K562 (cell line): Measurements from ENCODE around the gene AMZ2. TPM values are rescaled to one million over a fixed set of nuclear protein-coding genes. Genes with fewer than 3 reads are reported as not detected.

ENCODE experiments used
- EZH2 ChIP-seq: IDR thresholded peaks from 2 replicates; pipeline ENCODE4 v1.6.1; 2012; ENCODE audit warnings: low read depth, mild to moderate bottlenecking, inconsistent platforms, low read length, borderline replicate concordance
- MBD2 ChIP-seq: sonication (generic); IDR thresholded peaks from 2 replicates; pipeline ENCODE4 v1.6.1; 2016; ENCODE audit warnings: low read depth, borderline replicate concordance
- NEUROD1 ChIP-seq: fragments of 150-350 bp; IDR thresholded peaks from 2 replicates; pipeline ENCODE4 v1.6.1; 2014; ENCODE audit warnings: borderline replicate concordance, low read length, low read depth; ENCODE audit not compliant: partially characterized antibody
- NFIX ChIP-seq: fragments of 250-450 bp; sonication (Bioruptor Pico); IDR thresholded peaks from 2 replicates; pipeline ENCODE4 v1.4.0; 2020; ENCODE audit warnings: low read depth, mild to moderate bottlenecking, moderate library complexity
- POLR2A ChIP-seq: fragments of 450-650 bp; conservative IDR thresholded peaks from 2 replicates; pipeline ENCODE4 v1.6.1; 2016
- RB1 ChIP-seq: fragments of 450-650 bp; IDR thresholded peaks from 2 replicates; pipeline ENCODE4 v1.6.1; 2017; ENCODE audit warnings: low read depth, mild to moderate bottlenecking
- SMAD4 ChIP-seq: fragments of 250-450 bp; sonication (Bioruptor Pico); conservative IDR thresholded peaks from 2 replicates; pipeline ENCODE4 v1.8.0; 2021; ENCODE audit warnings: inconsistent platforms, mild to moderate bottlenecking, moderate library complexity
- SRSF7 ChIP-seq: fragments of 200-400 bp; formaldehyde crosslinking; optimal IDR thresholded peaks from 2 replicates; pipeline ENCODE3; 2017; ENCODE audit warnings: mild to moderate bottlenecking, low read depth, low read length
- TCF15 ChIP-seq: fragments of 250-450 bp; sonication (Bioruptor Pico); IDR thresholded peaks from 2 replicates; pipeline ENCODE4 v1.8.0; 2022; ENCODE audit warnings: moderate library complexity, mild to moderate bottlenecking, inconsistent platforms
- TFE3 ChIP-seq: fragments of 450-650 bp; formaldehyde crosslinking; IDR thresholded peaks from 2 replicates; pipeline ENCODE4 v1.4.0; 2020; ENCODE audit warnings: mild to moderate bottlenecking, mixed read lengths
- ZNF217 ChIP-seq: sonication (generic); formaldehyde crosslinking; IDR thresholded peaks from 2 replicates; pipeline ENCODE4 v1.8.0; 2022; ENCODE audit warnings: mild to moderate bottlenecking, missing genetic modification reagents
- ZNF740 ChIP-seq, 3 experiments: fragments of 200-800 bp in 1 of 3; sonication (Bioruptor generic) in 1 of 3; sonication (generic) in 1 of 3; formaldehyde crosslinking in 1 of 3; IDR thresholded peaks; 2 replicates each; pipeline versions ENCODE4 v1.6.1 to v1.8.0; 2016 to 2022; ENCODE audit warnings: mild to moderate bottlenecking in 2 of 3, missing compliant biosample characterization in 2 of 3, missing genetic modification characterization in 2 of 3, missing genetic modification reagents in 1 of 3
- polyA plus RNA-seq, 8 experiments: library from polyadenylated mRNA; depleted of rRNA in 4 of 8; stranded (reverse) in 5 of 8; unstranded in 3 of 8; fragments of >200 nt; fragmentation: Nextera tagmentation in 2 of 8; fragmentation: Illumina TruSeq in 1 of 8; extraction: Ambion mirVana in 2 of 8; extraction: Trizol in 1 of 8; gene quantifications; 2 replicates each; pipeline versions ENCODE4 v1.2.1 to v1.2.3, GENCODE V29; 2011 to 2014; ENCODE audit warnings: inconsistent platforms in 1 of 8, missing spikeins in 1 of 8
- total RNA-seq, 7 experiments: library from RNA; depleted of rRNA in 6 of 7; stranded (reverse); fragments of >200 nt in 6 of 7; fragmentation: Illumina TruSeq in 2 of 7; extraction: Trizol in 2 of 7; gene quantifications; 2 replicates each; pipeline versions ENCODE4 v1.2.1 to v1.2.3, GENCODE V29; 2011 to 2021; ENCODE audit warnings: low replicate concordance in 1 of 7
- TF ChIP-seq, protein P1 (sequence below): fragments of 250-450 bp; sonication (Bioruptor Pico); IDR thresholded peaks from 2 replicates; pipeline ENCODE4 v1.5.0; 2022; ENCODE audit warnings: mild to moderate bottlenecking
- TF ChIP-seq, protein P2 (sequence below): sonication (generic); formaldehyde crosslinking; IDR thresholded peaks from 2 replicates; pipeline ENCODE4 v1.8.0; 2023; ENCODE audit warnings: mild to moderate bottlenecking, missing genetic modification reagents
- TF ChIP-seq, protein P3 (sequence below): sonication (generic); formaldehyde crosslinking; IDR thresholded peaks from 2 replicates; pipeline ENCODE4 v1.8.0; 2022; ENCODE audit warnings: missing genetic modification reagents, mild to moderate bottlenecking, borderline replicate concordance

Gene AMZ2
- total and polyA plus RNA-seq, 9 of the 15 experiments (the other 6 are each of a cell fraction or from before 2014, with no cell fraction given) = 22.6 to 92.2 (median 52.6) TPM

GRCh38 chr17:68205251-68205807 is 42.5 kb upstream of the AMZ2 start (continued):
- TF ChIP-seq, protein P1, sequence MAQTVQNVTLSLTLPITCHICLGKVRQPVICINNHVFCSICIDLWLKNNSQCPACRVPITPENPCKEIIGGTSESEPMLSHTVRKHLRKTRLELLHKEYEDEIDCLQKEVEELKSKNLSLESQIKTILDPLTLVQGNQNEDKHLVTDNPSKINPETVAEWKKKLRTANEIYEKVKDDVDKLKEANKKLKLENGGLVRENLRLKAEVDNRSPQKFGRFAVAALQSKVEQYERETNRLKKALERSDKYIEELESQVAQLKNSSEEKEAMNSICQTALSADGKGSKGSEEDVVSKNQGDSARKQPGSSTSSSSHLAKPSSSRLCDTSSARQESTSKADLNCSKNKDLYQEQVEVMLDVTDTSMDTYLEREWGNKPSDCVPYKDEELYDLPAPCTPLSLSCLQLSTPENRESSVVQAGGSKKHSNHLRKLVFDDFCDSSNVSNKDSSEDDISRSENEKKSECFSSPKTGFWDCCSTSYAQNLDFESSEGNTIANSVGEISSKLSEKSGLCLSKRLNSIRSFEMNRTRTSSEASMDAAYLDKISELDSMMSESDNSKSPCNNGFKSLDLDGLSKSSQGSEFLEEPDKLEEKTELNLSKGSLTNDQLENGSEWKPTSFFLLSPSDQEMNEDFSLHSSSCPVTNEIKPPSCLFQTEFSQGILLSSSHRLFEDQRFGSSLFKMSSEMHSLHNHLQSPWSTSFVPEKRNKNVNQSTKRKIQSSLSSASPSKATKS (CRISPR knock-in tag) = no peak
- TF ChIP-seq POLR2A = peak; percentile 67; the same call in 1 of the 2 replicates
- no peak for TF ChIP-seq ZNF217 (CRISPR knock-in tag)
- 0 out of 2 replicates have a peak, but pooled peaks have one; percentile 15 for TF ChIP-seq MBD2
- peak; percentile 41 for TF ChIP-seq NEUROD1
- TF ChIP-seq, protein P2, sequence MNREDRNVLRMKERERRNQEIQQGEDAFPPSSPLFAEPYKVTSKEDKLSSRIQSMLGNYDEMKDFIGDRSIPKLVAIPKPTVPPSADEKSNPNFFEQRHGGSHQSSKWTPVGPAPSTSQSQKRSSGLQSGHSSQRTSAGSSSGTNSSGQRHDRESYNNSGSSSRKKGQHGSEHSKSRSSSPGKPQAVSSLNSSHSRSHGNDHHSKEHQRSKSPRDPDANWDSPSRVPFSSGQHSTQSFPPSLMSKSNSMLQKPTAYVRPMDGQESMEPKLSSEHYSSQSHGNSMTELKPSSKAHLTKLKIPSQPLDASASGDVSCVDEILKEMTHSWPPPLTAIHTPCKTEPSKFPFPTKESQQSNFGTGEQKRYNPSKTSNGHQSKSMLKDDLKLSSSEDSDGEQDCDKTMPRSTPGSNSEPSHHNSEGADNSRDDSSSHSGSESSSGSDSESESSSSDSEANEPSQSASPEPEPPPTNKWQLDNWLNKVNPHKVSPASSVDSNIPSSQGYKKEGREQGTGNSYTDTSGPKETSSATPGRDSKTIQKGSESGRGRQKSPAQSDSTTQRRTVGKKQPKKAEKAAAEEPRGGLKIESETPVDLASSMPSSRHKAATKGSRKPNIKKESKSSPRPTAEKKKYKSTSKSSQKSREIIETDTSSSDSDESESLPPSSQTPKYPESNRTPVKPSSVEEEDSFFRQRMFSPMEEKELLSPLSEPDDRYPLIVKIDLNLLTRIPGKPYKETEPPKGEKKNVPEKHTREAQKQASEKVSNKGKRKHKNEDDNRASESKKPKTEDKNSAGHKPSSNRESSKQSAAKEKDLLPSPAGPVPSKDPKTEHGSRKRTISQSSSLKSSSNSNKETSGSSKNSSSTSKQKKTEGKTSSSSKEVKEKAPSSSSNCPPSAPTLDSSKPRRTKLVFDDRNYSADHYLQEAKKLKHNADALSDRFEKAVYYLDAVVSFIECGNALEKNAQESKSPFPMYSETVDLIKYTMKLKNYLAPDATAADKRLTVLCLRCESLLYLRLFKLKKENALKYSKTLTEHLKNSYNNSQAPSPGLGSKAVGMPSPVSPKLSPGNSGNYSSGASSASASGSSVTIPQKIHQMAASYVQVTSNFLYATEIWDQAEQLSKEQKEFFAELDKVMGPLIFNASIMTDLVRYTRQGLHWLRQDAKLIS (CRISPR knock-in tag) = no peak
- TF ChIP-seq TFE3 (CRISPR knock-in tag) = peak; percentile 97
- TF ChIP-seq SRSF7 = no peak
- peak; percentile 68 for TF ChIP-seq SMAD4 (CRISPR knock-in tag)
- no peak for TF ChIP-seq ZNF740 (CRISPR knock-in tag; IDR thresholded peaks at IDR 0.05)
- no peak for TF ChIP-seq ZNF740 (tag; IDR thresholded peaks at IDR 0.05)
- TF ChIP-seq TCF15 (CRISPR knock-in tag) = no peak
- no peak for TF ChIP-seq EZH2
- TF ChIP-seq, protein P3, sequence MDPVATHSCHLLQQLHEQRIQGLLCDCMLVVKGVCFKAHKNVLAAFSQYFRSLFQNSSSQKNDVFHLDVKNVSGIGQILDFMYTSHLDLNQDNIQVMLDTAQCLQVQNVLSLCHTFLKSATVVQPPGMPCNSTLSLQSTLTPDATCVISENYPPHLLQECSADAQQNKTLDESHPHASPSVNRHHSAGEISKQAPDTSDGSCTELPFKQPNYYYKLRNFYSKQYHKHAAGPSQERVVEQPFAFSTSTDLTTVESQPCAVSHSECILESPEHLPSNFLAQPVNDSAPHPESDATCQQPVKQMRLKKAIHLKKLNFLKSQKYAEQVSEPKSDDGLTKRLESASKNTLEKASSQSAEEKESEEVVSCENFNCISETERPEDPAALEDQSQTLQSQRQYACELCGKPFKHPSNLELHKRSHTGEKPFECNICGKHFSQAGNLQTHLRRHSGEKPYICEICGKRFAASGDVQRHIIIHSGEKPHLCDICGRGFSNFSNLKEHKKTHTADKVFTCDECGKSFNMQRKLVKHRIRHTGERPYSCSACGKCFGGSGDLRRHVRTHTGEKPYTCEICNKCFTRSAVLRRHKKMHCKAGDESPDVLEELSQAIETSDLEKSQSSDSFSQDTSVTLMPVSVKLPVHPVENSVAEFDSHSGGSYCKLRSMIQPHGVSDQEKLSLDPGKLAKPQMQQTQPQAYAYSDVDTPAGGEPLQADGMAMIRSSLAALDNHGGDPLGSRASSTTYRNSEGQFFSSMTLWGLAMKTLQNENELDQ = no peak
- TF ChIP-seq RB1 = peak; percentile 83
- TF ChIP-seq NFIX (CRISPR knock-in tag) = no peak
